ENCODE results near the gene CACNA1F. TPM values are rescaled to one million over a fixed set of nuclear protein-coding genes. Genes with fewer than 3 reads are reported as not detected.
A peak's percentile ranks its signal among the peaks of the same experiment; 100 is the strongest.

The CACNA1F gene
- total RNA-seq, 8 experiments from 2014 or later, result 0.28 to 0.41 TPM; not detected in 6

GRCh38 chrX:49233887-49234555 lies 881 bp upstream of the CACNA1F start:
- no CpG with 5 or more reads among the region's 56 CpGs for WGBS, 10 experiments
- in situ Hi-C loops (cut with MboI; ENCODE audit: low pct_unique_long_range_greater_than_20kb in 2 of 9, low sequenced_read_pairs in 9 of 9, unreplicated experiment in 9 of 9), result no loop called here
- Histone ChIP-seq H3K4me3 (no peak overlapping the region), H3K4me1 (replicated peaks in 1 of 2) (peaks cover 0 to 4% of the 10 kb centered on the region in 2 donors), H3K27ac (no peak overlapping the region)
- ATAC-seq (replicated peaks in 6 of 8), result no peak

GRCh38 chrX:49232525-49232924 lies 615 bp downstream of the CACNA1F start:
- Histone ChIP-seq H3K4me3 (no peak overlapping the region), H3K4me1 (replicated peaks in 1 of 2) (peaks cover 0 to 4% of the 10 kb centered on the region in 2 donors), H3K27ac (no peak overlapping the region)
- in situ Hi-C loops (cut with MboI; ENCODE audit: low pct_unique_long_range_greater_than_20kb in 2 of 9, low sequenced_read_pairs in 9 of 9, unreplicated experiment in 9 of 9), result no loop called here
- ATAC-seq (replicated peaks in 6 of 8), result no peak
- WGBS, 10 experiments, result 18 to 100% (median 82%) methylated on average over 1 to 2 of the region's 2 CpGs; no CpG with 5 or more reads in 4 of the 10 experiments

GRCh38 chrX:49231333-49232000 lies 1.7 kb downstream of the CACNA1F start:
- Histone ChIP-seq H3K27ac (no peak overlapping the region), H3K4me3 (no peak overlapping the region), H3K4me1 (replicated peaks in 1 of 2) (peaks cover 0 to 4% of the 10 kb centered on the region in 2 donors)
- in situ Hi-C loops (cut with MboI; ENCODE audit: low pct_unique_long_range_greater_than_20kb in 2 of 9, low sequenced_read_pairs in 9 of 9, unreplicated experiment in 9 of 9), result no loop called here
- WGBS, 10 experiments, result 29 to 83% methylated on average over 1 to 6 of the region's 10 CpGs; no CpG with 5 or more reads in 8 of the 10 experiments
- no peak for ATAC-seq (replicated peaks in 6 of 8)

- Histone ChIP-seq H3K4me1 (replicated peaks in 1 of 2) (no peaks in the 10 kb centered on the region), H3K4me3 (no peak overlapping the region), H3K27ac (no peak overlapping the region)
- in situ Hi-C loops (cut with MboI; ENCODE audit: low pct_unique_long_range_greater_than_20kb in 2 of 9, low sequenced_read_pairs in 9 of 9, unreplicated experiment in 9 of 9), result no loop called here
- 56% methylated on average over 9 of the region's 44 CpGs; no CpG with 5 or more reads in 9 of the 10 experiments for WGBS, 10 experiments
- peak in 5 of 8 experiments; percentile 30 to 80 (median 52) for ATAC-seq (replicated peaks in 6 of 8)
Observed at GRCh38 chrX:49230500-49231232, 2.5 kb downstream of the CACNA1F start.

- no peaks in the 10 kb centered on the region for H3K4me1 ChIP-seq (replicated peaks in 1 of 2)
- ATAC-seq (replicated peaks in 6 of 8), result no peak
- H3K4me3 ChIP-seq, result no peak overlapping the region
- whole genome bisulfite sequencing, 10 experiments, result 65% methylated on average over 2 of the region's 17 CpGs; no CpG with 5 or more reads in 9 of the 10 experiments
- no peak overlapping the region for H3K27ac ChIP-seq
- in situ Hi-C loops (cut with MboI; ENCODE audit: low pct_unique_long_range_greater_than_20kb in 2 of 9, low sequenced_read_pairs in 9 of 9, unreplicated experiment in 9 of 9), result no loop called here
Observed at GRCh38 chrX:49228185-49228584, 5.0 kb downstream of the CACNA1F start.

- 58% methylated on average over 2 of the region's 2 CpGs; no CpG with 5 or more reads in 9 of the 10 experiments for WGBS, 10 experiments
- Histone ChIP-seq H3K4me1 (replicated peaks in 1 of 2) (no peaks in the 10 kb centered on the region), H3K27ac (no peak overlapping the region), H3K4me3 (no peak overlapping the region)
- in situ Hi-C loops (cut with MboI; ENCODE audit: low pct_unique_long_range_greater_than_20kb in 2 of 9, low sequenced_read_pairs in 9 of 9, unreplicated experiment in 9 of 9), result no loop called here
- ATAC-seq (replicated peaks in 6 of 8), result no peak
Observed at GRCh38 chrX:49227726-49228125, 5.4 kb downstream of the CACNA1F start.

- WGBS, 10 experiments, result 82% methylated on average over 6 of the region's 9 CpGs; no CpG with 5 or more reads in 9 of the 10 experiments
- no peaks in the 10 kb centered on the region for H3K4me1 ChIP-seq (replicated peaks in 1 of 2)
- H3K27ac ChIP-seq, result no peak overlapping the region
- ATAC-seq (replicated peaks in 6 of 8), result no peak
- no peak overlapping the region for H3K4me3 ChIP-seq
- in situ Hi-C loops (cut with MboI; ENCODE audit: low pct_unique_long_range_greater_than_20kb in 2 of 9, low sequenced_read_pairs in 9 of 9, unreplicated experiment in 9 of 9), result no loop called here
Observed at GRCh38 chrX:49226946-49227345, 6.2 kb downstream of the CACNA1F start.

- in situ Hi-C loops (cut with MboI; ENCODE audit: low pct_unique_long_range_greater_than_20kb in 2 of 9, low sequenced_read_pairs in 9 of 9, unreplicated experiment in 9 of 9), result no loop called here
- H3K27ac ChIP-seq, result no peak overlapping the region
- no peak for ATAC-seq (replicated peaks in 6 of 8)
- no CpG with 5 or more reads among the region's 14 CpGs for WGBS, 10 experiments
- no peaks in the 10 kb centered on the region for H3K4me1 ChIP-seq (replicated peaks in 1 of 2)
- no peak overlapping the region for H3K4me3 ChIP-seq
Observed at GRCh38 chrX:49225858-49226257, 7.3 kb downstream of the CACNA1F start.

GRCh38 chrX:49221868-49222267 lies 11.3 kb downstream of the CACNA1F start:
- H3K4me1 ChIP-seq (replicated peaks in 1 of 2), result no peaks in the 10 kb centered on the region
- in situ Hi-C loops (cut with MboI; ENCODE audit: low pct_unique_long_range_greater_than_20kb in 2 of 9, low sequenced_read_pairs in 9 of 9, unreplicated experiment in 9 of 9), result no loop called here
- no peak overlapping the region for H3K27ac ChIP-seq
- ATAC-seq (replicated peaks in 6 of 8), result no peak
- no peak overlapping the region for H3K4me3 ChIP-seq
- WGBS, 10 experiments, result 0 to 80% (median 17%) methylated on average over 1 of the region's 2 CpGs; no CpG with 5 or more reads in 7 of the 10 experiments

- H3K27ac ChIP-seq, result no peak overlapping the region
- ATAC-seq (replicated peaks in 6 of 8), result no peak
- in situ Hi-C loops (cut with MboI; ENCODE audit: low pct_unique_long_range_greater_than_20kb in 2 of 9, low sequenced_read_pairs in 9 of 9, unreplicated experiment in 9 of 9), result no loop called here
- H3K4me1 ChIP-seq (replicated peaks in 1 of 2), result no peaks in the 10 kb centered on the region
- no peak overlapping the region for H3K4me3 ChIP-seq
Observed at GRCh38 chrX:49220100-49220499, 13.0 kb downstream of the CACNA1F start.

- in situ Hi-C loops (cut with MboI; ENCODE audit: low pct_unique_long_range_greater_than_20kb in 2 of 9, low sequenced_read_pairs in 9 of 9, unreplicated experiment in 9 of 9), result no loop called here
- no peak overlapping the region for H3K4me3 ChIP-seq
- no peak for ATAC-seq (replicated peaks in 6 of 8)
- no peak overlapping the region for H3K27ac ChIP-seq
- H3K4me1 ChIP-seq (replicated peaks in 1 of 2), result no peaks in the 10 kb centered on the region
- 61 to 100% (median 78%) methylated on average over 1 to 7 of the region's 14 CpGs; no CpG with 5 or more reads in 7 of the 10 experiments for WGBS, 10 experiments
Observed at GRCh38 chrX:49214996-49215526, 18.1 kb downstream of the CACNA1F start.

GRCh38 chrX:49214416-49214815 lies 18.7 kb downstream of the CACNA1F start:
- Histone ChIP-seq H3K4me1 (replicated peaks in 1 of 2) (no peaks in the 10 kb centered on the region), H3K27ac (no peak overlapping the region), H3K4me3 (no peak overlapping the region)
- WGBS, 10 experiments, result 20 to 42% methylated on average over 1 to 2 of the region's 2 CpGs; no CpG with 5 or more reads in 8 of the 10 experiments
- no peak for ATAC-seq (replicated peaks in 6 of 8)
- in situ Hi-C loops (cut with MboI; ENCODE audit: low pct_unique_long_range_greater_than_20kb in 2 of 9, low sequenced_read_pairs in 9 of 9, unreplicated experiment in 9 of 9), result no loop called here

GRCh38 chrX:49212861-49213260 lies 20.3 kb downstream of the CACNA1F start:
- in situ Hi-C loops (cut with MboI; ENCODE audit: low pct_unique_long_range_greater_than_20kb in 2 of 9, low sequenced_read_pairs in 9 of 9, unreplicated experiment in 9 of 9), result no loop called here
- ATAC-seq (replicated peaks in 6 of 8), result no peak
- WGBS, 10 experiments, result 0 to 40% (median 20%) methylated on average over 1 of the region's 1 CpG; no CpG with 5 or more reads in 6 of the 10 experiments
- Histone ChIP-seq H3K4me1 (replicated peaks in 1 of 2) (no peaks in the 10 kb centered on the region), H3K27ac (no peak overlapping the region), H3K4me3 (no peak overlapping the region)

All from motor neuron (in vitro differentiated cells).